Measurements from ENCODE around the gene NANOS1. TPM values are rescaled to one million over a fixed set of nuclear protein-coding genes. Genes with fewer than 3 reads are reported as not detected.

The NANOS1 gene, protein sequence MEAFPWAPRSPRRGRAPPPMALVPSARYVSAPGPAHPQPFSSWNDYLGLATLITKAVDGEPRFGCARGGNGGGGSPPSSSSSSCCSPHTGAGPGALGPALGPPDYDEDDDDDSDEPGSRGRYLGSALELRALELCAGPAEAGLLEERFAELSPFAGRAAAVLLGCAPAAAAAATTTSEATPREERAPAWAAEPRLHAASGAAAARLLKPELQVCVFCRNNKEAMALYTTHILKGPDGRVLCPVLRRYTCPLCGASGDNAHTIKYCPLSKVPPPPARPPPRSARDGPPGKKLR
- total RNA-seq, result 1.4 and 2.4 TPM in 2 replicates

DNA sequence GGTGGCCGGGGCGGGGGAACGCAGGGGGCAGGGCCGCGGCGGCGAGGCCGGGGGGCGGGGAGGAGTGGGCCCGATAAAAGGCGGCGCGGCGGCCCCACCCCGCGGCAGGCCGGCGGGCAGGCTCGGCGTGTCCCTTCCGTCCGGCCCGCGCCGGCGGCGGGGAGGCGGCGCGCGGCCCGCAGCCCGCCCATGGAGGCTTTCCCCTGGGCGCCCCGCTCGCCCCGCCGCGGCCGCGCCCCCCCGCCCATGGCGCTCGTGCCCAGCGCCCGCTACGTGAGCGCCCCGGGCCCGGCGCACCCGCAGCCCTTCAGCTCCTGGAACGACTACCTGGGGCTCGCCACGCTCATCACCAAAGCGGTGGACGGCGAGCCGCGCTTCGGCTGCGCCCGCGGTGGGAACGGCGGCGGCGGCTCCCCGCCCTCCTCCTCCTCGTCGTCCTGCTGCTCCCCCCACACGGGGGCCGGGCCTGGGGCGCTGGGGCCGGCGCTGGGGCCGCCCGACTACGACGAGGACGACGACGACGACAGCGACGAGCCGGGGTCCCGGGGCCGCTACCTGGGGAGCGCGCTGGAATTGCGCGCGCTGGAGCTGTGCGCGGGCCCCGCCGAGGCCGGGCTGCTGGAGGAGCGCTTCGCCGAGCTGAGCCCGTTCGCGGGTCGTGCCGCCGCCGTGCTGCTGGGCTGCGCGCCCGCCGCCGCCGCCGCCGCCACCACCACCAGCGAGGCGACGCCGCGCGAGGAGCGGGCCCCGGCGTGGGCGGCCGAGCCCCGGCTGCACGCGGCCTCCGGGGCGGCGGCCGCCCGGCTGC, at the start of gene NANOS1:
TSS of gene NANOS1 (plus strand) at position 102 of the 808 bp plus-strand sequence. CDS start at position 190, 88 bp downstream.

DNA sequence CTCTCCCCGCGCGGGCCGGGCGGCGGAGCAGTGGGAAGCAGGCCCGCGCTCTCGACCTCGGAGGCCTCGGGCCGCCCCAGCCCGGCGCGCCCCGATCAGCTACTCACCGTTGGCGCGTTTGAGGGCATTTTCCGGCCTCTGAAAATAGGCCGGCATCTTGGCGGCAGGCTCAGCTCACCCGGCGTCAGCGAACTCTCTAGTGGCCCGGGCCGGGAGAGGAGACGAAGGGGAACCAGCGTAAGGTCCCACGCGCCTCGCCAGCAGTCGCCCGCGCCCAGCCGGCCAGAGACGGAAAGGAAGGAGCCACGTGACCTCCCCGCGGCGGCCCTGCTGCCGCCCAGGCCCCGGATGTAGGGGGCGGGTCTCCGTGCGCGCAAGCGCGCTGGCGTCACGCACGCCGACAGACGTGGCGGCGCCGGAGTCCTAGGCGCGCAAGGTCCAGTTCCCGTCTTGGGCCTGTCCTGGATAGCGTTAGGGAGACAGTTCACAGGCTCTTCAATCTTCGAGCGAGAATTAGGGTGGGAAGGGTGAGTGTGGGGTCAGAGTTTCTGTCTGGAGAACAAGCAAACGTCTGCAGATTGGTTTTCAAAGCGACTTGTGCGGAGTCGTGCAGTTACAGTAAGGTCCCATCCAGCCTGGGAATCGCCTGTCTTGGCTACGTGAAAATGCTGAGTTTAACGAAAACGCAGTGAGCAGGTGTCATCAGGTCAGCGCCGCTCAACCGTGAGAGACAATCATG, 51.2 kb downstream of the NANOS1 start, which contains the start of gene EIF3A:
TSS of gene EIF3A (minus strand) at position 297 of the 739 bp plus-strand sequence. CDS start at position 156, 141 bp downstream.

Small RNA genes within 50 kb of the gene (small RNA-seq; reads per million reads assigned to genes)
- gene RF00413, result not detected
- gene SNORA19, result not detected

Other genes starting within 250 kb of the NANOS1 start
- gene EIF3A, start 51.1 kb downstream of the NANOS1 start, total RNA-seq, result 117 and 127 TPM in 2 replicates
- 93.4 and 95.3 TPM in 2 replicates for gene DENND10, start 74.4 kb downstream of the NANOS1 start, total RNA-seq
- gene SFXN4, start 136.0 kb downstream of the NANOS1 start, total RNA-seq, result 15.2 and 15.4 TPM in 2 replicates
- 151 and 161 TPM in 2 replicates for gene PRDX3, start 149.1 kb downstream of the NANOS1 start, total RNA-seq
- gene GRK5, start 177.9 kb downstream of the NANOS1 start, total RNA-seq, result 12.0 and 16.3 TPM in 2 replicates

Data from articular chondrocyte of knee joint (primary cell).